ENCODE results near the gene KLHL29. TPM values are rescaled to one million over a fixed set of nuclear protein-coding genes. Genes with fewer than 3 reads are reported as not detected.

The KLHL29 gene
- total RNA-seq, 1 donor from 2014 or later, result 6.9 TPM

- no peak for DNase-seq
These were observed 209.5 kb downstream of the KLHL29 start for GRCh38 chr2:23594460-23594825.

- no peak for DNase-seq
These were observed 210.0 kb downstream of the KLHL29 start for GRCh38 chr2:23595021-23595420.

- DNase-seq, result no peak
These were observed 210.7 kb downstream of the KLHL29 start for GRCh38 chr2:23595601-23596251.

GRCh38 chr2:23596316-23596885 is 211.4 kb downstream of the KLHL29 start:
- DNase-seq, result no peak

- no peak for DNase-seq
These were observed 212.7 kb downstream of the KLHL29 start for GRCh38 chr2:23597687-23598086.

- DNase-seq, result no peak
These were observed 214.0 kb downstream of the KLHL29 start for GRCh38 chr2:23599006-23599405.

GRCh38 chr2:23599667-23600066 is 214.7 kb downstream of the KLHL29 start:
- no peak for DNase-seq

GRCh38 chr2:23600346-23600745 is 215.4 kb downstream of the KLHL29 start:
- DNase-seq, result no peak

- no peak for DNase-seq
These were observed 216.5 kb downstream of the KLHL29 start for GRCh38 chr2:23601301-23601965.

- DNase-seq, result no peak
These were observed 217.1 kb downstream of the KLHL29 start for GRCh38 chr2:23602116-23602515.

GRCh38 chr2:23603156-23603555 is 218.2 kb downstream of the KLHL29 start:
- DNase-seq, result no peak

- DNase-seq, result no peak
These were observed 218.6 kb downstream of the KLHL29 start for GRCh38 chr2:23603581-23603980.

- no peak for DNase-seq
These were observed 219.8 kb downstream of the KLHL29 start for GRCh38 chr2:23604731-23605130.

- no peak for DNase-seq
These were observed 220.3 kb downstream of the KLHL29 start for GRCh38 chr2:23605236-23605635.

- no peak for DNase-seq
These were observed 221.2 kb downstream of the KLHL29 start for GRCh38 chr2:23606196-23606595.

- no peak for DNase-seq
These were observed 222.0 kb downstream of the KLHL29 start for GRCh38 chr2:23606968-23607367.

GRCh38 chr2:23607925-23608324 is 222.9 kb downstream of the KLHL29 start:
- DNase-seq, result no peak

- DNase-seq, result no peak
These were observed 224.3 kb downstream of the KLHL29 start for GRCh38 chr2:23609254-23609653.

GRCh38 chr2:23611839-23612238 is 226.9 kb downstream of the KLHL29 start:
- DNase-seq, result no peak

GRCh38 chr2:23614701-23615100 is 229.7 kb downstream of the KLHL29 start:
- DNase-seq, result no peak

GRCh38 chr2:23615216-23616020 is 230.4 kb downstream of the KLHL29 start:
- DNase-seq, result no peak

GRCh38 chr2:23616630-23617029 is 231.7 kb downstream of the KLHL29 start:
- DNase-seq, result no peak

Measured in skin of body (tissue), 2 donors.